Measurements from ENCODE around the gene CRAMP1. TPM values are rescaled to one million over a fixed set of nuclear protein-coding genes. Genes with fewer than 3 reads are reported as not detected.
"Not testable (repeated sequence)": the region's sequence is repeated elsewhere in the genome, so short reads cannot be mapped to it uniquely, and the experiment has no call there.

Gene CRAMP1
- total RNA-seq, 1 donor from 2014 or later = 12.7 TPM

DNA sequence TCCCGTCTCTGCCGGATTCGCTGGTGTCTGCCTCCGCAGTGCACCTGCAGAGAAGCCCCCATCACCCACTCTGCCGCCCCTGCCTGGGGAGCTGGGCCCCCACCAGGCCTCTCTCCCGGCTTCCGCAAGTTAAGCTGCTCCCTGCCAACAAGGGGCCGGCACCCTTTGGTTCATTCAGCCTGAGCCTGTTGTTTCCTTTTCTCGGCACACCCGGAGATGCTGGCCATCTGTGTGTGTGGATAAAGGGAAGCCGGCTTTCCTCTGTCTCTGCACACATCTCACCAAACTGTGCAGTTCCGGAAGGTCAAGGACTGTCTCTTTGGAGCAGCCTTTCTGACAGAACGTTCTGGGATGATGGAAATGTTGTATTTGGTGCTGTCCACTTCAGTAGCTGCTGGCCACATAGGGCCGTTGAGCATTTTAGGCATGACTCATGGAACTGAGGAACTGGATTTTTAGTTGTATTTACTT lies 100.7 kb downstream of the CRAMP1 start:
- no peak overlapping the region for H3K27ac ChIP-seq
- H3K36me3 ChIP-seq = no peaks in the 10 kb centered on the region
- no peaks in the 10 kb centered on the region for H3K9me3 ChIP-seq
- no peak for DNase-seq (ENCODE audit: low spot score in 2 of 2)
- H3K4me3 ChIP-seq = no peak overlapping the region
- H3K27me3 ChIP-seq = no peaks in the 10 kb centered on the region
- intact Hi-C loops (cut with DNase I) = no loop called here
- TF ChIP-seq, protein P1, sequence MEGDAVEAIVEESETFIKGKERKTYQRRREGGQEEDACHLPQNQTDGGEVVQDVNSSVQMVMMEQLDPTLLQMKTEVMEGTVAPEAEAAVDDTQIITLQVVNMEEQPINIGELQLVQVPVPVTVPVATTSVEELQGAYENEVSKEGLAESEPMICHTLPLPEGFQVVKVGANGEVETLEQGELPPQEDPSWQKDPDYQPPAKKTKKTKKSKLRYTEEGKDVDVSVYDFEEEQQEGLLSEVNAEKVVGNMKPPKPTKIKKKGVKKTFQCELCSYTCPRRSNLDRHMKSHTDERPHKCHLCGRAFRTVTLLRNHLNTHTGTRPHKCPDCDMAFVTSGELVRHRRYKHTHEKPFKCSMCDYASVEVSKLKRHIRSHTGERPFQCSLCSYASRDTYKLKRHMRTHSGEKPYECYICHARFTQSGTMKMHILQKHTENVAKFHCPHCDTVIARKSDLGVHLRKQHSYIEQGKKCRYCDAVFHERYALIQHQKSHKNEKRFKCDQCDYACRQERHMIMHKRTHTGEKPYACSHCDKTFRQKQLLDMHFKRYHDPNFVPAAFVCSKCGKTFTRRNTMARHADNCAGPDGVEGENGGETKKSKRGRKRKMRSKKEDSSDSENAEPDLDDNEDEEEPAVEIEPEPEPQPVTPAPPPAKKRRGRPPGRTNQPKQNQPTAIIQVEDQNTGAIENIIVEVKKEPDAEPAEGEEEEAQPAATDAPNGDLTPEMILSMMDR (IDR thresholded peaks at IDR 0.05) = no peak
- H3K4me1 ChIP-seq = peaks cover 0 to 8% of the 10 kb centered on the region in 2 donors

DNA sequence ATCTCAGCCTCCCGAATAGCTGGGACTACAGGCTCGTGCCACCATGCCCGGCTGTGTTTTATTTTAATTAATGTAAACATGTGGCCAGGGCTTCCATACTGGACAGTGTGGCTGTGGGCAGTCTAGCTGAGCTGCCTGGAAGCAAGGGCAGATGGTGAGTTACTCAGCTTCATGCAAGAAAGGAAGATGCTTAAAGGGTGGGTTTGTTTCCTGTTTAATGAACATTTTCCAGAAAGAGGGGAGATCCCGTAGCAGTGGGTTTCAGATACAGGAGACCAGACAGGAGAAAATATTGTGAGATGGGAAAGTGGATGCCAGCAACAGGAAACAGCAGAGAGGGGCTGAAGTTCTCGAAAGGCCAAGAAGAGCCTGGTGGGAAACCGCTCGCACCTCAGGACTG lies 101.2 kb downstream of the CRAMP1 start:
- intact Hi-C loops (cut with DNase I) = no loop called here
- H3K27ac ChIP-seq = no peak overlapping the region

DNA sequence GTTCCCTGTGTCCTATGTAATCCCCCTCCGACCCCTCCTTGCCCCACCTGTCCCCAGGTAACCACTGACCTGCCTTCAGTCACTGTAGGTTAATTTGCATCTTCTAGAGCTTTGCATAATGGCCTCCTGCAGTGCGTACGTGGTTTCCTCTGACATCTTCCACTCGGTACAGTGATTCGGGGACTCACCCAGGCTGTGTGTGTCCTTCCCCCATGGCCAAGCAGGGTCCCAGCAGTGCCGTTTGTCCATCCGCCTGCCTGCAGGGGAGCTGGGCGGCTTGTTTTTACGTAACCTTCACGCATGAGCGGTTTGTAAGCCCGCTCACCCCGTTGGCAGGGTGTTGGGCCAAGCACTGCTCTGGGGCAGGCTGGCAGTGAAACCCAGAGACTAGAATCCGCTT lies 101.8 kb downstream of the CRAMP1 start:
- no peaks in the 10 kb centered on the region for H3K4me1 ChIP-seq
- no peak for DNase-seq (ENCODE audit: low spot score in 2 of 2)
- TF ChIP-seq, protein P1 (IDR thresholded peaks at IDR 0.05) = no peak
- intact Hi-C loops (cut with DNase I) = no loop called here
- H3K9me3 ChIP-seq = no peaks in the 10 kb centered on the region
- H3K4me3 ChIP-seq = no peak overlapping the region
- H3K27ac ChIP-seq = no peak overlapping the region
- no peaks in the 10 kb centered on the region for H3K27me3 ChIP-seq
- H3K36me3 ChIP-seq = no peaks in the 10 kb centered on the region

More for the DNA sequence above, 101.2 kb downstream of the CRAMP1 start:
- Histone ChIP-seq H3K27me3 (no peaks in the 10 kb centered on the region), H3K4me1 (peaks cover 0 to 2% of the 10 kb centered on the region in 2 donors), H3K36me3 (no peaks in the 10 kb centered on the region), H3K4me3 (no peak overlapping the region), H3K9me3 (no peaks in the 10 kb centered on the region)
- no peak for DNase-seq (ENCODE audit: low spot score in 2 of 2)
- TF ChIP-seq, protein P1 (IDR thresholded peaks at IDR 0.05) = no peak

DNA sequence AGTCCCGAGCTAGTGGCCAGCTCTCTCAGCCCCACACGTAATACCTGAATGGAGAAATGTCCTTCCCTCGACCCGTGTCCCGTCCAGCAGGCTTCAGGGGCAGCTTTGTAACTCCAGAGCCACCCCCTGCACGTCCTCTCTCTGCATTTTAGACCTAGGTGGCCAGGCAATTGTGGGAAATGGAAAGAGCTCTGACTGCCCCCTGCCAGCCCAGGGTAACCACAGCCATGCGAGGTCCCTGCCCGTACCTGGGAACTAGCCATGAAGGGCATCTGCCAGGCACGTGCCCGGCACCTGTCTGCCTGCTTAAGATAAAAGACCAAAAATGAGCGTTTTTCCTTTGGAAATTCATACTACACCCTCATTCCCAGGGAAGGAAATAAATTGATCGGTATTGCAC lies 103.1 kb downstream of the CRAMP1 start:
- Histone ChIP-seq H3K36me3 (no peaks in the 10 kb centered on the region), H3K27me3 (no peaks in the 10 kb centered on the region), H3K4me3 (no peak overlapping the region), H3K4me1 (no peaks in the 10 kb centered on the region), H3K9me3 (no peaks in the 10 kb centered on the region), H3K27ac (no peak overlapping the region)
- no peak for DNase-seq (ENCODE audit: low spot score in 2 of 2)
- intact Hi-C loops (cut with DNase I) = no loop called here
- TF ChIP-seq, protein P1 (IDR thresholded peaks at IDR 0.05) = no peak

DNA sequence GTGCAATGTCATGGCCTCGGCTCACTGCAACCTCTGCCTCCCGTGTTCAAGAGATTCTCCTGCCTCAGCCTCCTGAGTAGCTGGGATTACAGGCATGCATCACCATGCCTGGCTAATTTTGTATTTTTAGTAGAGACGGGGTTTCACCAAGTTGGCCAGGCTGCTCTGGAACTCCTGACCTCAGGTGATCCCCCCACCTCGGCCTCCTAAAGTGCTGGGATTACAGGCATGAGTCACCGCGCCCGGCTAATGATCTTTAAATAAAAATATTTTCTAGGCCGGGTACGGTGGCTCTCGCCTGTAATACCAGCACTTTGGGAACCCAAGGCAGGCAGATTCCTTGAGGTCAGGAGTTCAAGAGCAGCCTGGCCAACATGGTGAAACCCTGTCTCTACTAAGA lies 106.1 kb downstream of the CRAMP1 start:
- H3K4me3 ChIP-seq; intact Hi-C loops (cut with DNase I); H3K36me3 ChIP-seq; H3K9me3 ChIP-seq; H3K27ac ChIP-seq; DNase-seq (ENCODE audit: low spot score in 2 of 2); H3K27me3 ChIP-seq: not testable (repeated sequence)
- H3K4me1 ChIP-seq = peaks cover 5 to 15% of the 10 kb centered on the region in 2 donors

DNA sequence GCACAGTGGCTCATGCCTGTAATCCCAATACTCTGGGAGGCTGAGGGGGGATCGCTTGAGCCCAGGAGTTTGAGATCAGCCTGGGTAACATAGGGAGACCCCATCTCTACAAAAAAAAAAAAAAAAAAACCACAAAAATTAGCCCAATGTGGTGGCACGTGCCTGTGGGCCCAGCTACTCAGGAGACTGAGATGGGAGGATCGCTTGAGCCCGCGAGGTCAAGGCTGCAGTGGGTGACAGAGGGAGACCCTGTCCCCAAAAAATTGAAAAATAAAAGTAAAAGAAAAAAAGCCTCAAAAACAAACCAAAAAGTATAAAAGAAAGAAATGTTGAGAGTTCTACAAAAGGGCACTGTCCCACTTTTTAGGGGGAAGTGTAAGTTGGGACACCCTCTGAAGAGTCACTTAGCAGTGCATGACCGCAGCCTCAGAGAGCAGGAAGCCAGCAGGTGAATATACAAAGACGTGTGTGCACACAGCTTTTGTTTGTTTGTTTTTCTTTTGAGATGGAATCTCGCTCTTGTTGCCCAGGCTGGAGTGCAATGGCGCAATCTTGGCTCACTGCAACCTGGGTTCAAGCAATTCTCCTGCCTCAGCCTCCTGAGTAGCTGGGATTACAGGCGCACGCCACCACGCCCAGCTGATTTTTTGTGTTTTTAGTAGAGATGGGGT lies 107.5 kb downstream of the CRAMP1 start:
- H3K27me3 ChIP-seq; intact Hi-C loops (cut with DNase I); H3K27ac ChIP-seq; H3K36me3 ChIP-seq; DNase-seq (ENCODE audit: low spot score in 2 of 2); H3K4me3 ChIP-seq; H3K9me3 ChIP-seq: not testable (repeated sequence)
- H3K4me1 ChIP-seq = peaks cover 5 to 16% of the 10 kb centered on the region in 2 donors
